GM12878 (cell line): ENCODE results near the gene CDC6. TPM values are rescaled to one million over a fixed set of nuclear protein-coding genes. Genes with fewer than 3 reads are reported as not detected.

Source experiments
- BACH1 ChIP-seq: fragments of 450-650 bp; IDR thresholded peaks from 2 replicates; pipeline ENCODE4 v1.6.1; 2017; ENCODE audit warnings: mild to moderate bottlenecking, borderline replicate concordance
- CBFB ChIP-seq: IDR thresholded peaks from 2 replicates; pipeline ENCODE4 v1.6.1; 2016; ENCODE audit warnings: antibody characterized with exemption, low read depth
- CHD4 ChIP-seq: fragments of 200-600 bp; sonication (generic); IDR thresholded peaks from 2 replicates; pipeline ENCODE4 v1.6.1; 2016; ENCODE audit warnings: mild to moderate bottlenecking
- JUNB ChIP-seq: IDR thresholded peaks from 2 replicates; pipeline ENCODE4 v1.6.1; 2016; ENCODE audit warnings: antibody characterized with exemption, mild to moderate bottlenecking
- NFYA ChIP-seq: IDR thresholded peaks from 2 replicates; pipeline ENCODE4 v1.6.1; 2011; ENCODE audit warnings: low read depth, mild to moderate bottlenecking, low read length, improper control_type of control experiment, borderline replicate concordance
- NRF1 ChIP-seq: conservative IDR thresholded peaks from 2 replicates; pipeline ENCODE4 v1.6.1; 2011; ENCODE audit warnings: mild to moderate bottlenecking, low read depth, low read length, improper control_type of control experiment
- RCOR1 ChIP-seq: conservative IDR thresholded peaks from 2 replicates; pipeline ENCODE4 v1.6.1; 2012; ENCODE audit warnings: low read depth, low read length, improper control_type of control experiment
- SMC3 ChIP-seq: IDR thresholded peaks from 2 replicates; pipeline ENCODE4 v1.6.1; 2011; ENCODE audit warnings: low read length, improper control_type of control experiment, borderline replicate concordance
- SREBF2 ChIP-seq: IDR thresholded peaks from 2 replicates; pipeline ENCODE4 v1.6.1; 2012; ENCODE audit warnings: mild to moderate bottlenecking, low read length
- STAT1 ChIP-seq: fragments of 450-650 bp; conservative IDR thresholded peaks from 2 replicates; pipeline ENCODE4 v1.6.1; 2014; ENCODE audit warnings: antibody characterized with exemption, mild to moderate bottlenecking
- TBL1XR1 ChIP-seq: IDR thresholded peaks from 2 replicates; pipeline ENCODE4 v1.6.1; 2012; ENCODE audit warnings: low read depth, low read length, improper control_type of control experiment
- TCF3 ChIP-seq: IDR thresholded peaks from 2 replicates; pipeline ENCODE4 v1.6.1; 2012; ENCODE audit warnings: low read depth, mild to moderate bottlenecking, low read length, borderline replicate concordance; ENCODE audit not compliant: insufficient read depth
- ZNF274 ChIP-seq: IDR thresholded peaks from one replicate; pipeline ENCODE4 v1.8.0; 2011; ENCODE audit not compliant: insufficient read length, insufficient read depth
- polyA plus RNA-seq, 11 experiments: library from polyadenylated mRNA; depleted of rRNA in 4 of 11; unstranded in 6 of 11; stranded (reverse) in 5 of 11; fragments of >200 nt; fragmentation: Nextera tagmentation in 4 of 11; fragmentation: Illumina TruSeq in 1 of 11; extraction: Ambion mirVana in 4 of 11; extraction: Trizol in 1 of 11; gene quantifications; 1 replicate in 1 of 11; 2 replicates in 10 of 11; pipeline versions ENCODE4 v1.2.1 to v1.2.3, GENCODE V29; 2011 to 2016; ENCODE audit warnings: inconsistent platforms in 2 of 11, missing spikeins in 2 of 11, low read depth in 1 of 11
- total RNA-seq, 4 experiments: library from RNA; depleted of rRNA in 3 of 4; stranded (reverse); fragments of >200 nt in 3 of 4; fragmentation: Illumina TruSeq in 1 of 4; extraction: Trizol in 1 of 4; gene quantifications; 2 replicates each; pipeline versions ENCODE4 v1.2.1 to v1.2.3, GENCODE V29; 2013 to 2021
- TF ChIP-seq, protein P1 (sequence below): fragments of 450-650 bp; IDR thresholded peaks from 2 replicates; pipeline ENCODE4 v1.6.1; 2017; ENCODE audit warnings: mild to moderate bottlenecking, moderate library complexity
- TF ChIP-seq, protein P2 (sequence below): fragments of 450-650 bp; conservative IDR thresholded peaks from 2 replicates; pipeline ENCODE4 v1.6.1; 2017; ENCODE audit warnings: mild to moderate bottlenecking, moderate library complexity
- TF ChIP-seq, protein P3 (sequence below): fragments of 450-650 bp; IDR thresholded peaks from 2 replicates; pipeline ENCODE4 v1.6.1; 2018; ENCODE audit warnings: borderline replicate concordance, mild to moderate bottlenecking; ENCODE audit not compliant: partially characterized antibody
- TF ChIP-seq, protein P4 (sequence below): fragments of 450-650 bp; formaldehyde crosslinking; IDR thresholded peaks from 2 replicates; pipeline ENCODE4 v1.4.0; 2020; ENCODE audit warnings: mild to moderate bottlenecking, moderate library complexity

The CDC6 gene
- total and polyA plus RNA-seq, 10 of the 15 experiments (the other 5 are each of a cell fraction or from before 2014, with no cell fraction given), result 13.3 to 60.9 (median 47.6) TPM

DNA sequence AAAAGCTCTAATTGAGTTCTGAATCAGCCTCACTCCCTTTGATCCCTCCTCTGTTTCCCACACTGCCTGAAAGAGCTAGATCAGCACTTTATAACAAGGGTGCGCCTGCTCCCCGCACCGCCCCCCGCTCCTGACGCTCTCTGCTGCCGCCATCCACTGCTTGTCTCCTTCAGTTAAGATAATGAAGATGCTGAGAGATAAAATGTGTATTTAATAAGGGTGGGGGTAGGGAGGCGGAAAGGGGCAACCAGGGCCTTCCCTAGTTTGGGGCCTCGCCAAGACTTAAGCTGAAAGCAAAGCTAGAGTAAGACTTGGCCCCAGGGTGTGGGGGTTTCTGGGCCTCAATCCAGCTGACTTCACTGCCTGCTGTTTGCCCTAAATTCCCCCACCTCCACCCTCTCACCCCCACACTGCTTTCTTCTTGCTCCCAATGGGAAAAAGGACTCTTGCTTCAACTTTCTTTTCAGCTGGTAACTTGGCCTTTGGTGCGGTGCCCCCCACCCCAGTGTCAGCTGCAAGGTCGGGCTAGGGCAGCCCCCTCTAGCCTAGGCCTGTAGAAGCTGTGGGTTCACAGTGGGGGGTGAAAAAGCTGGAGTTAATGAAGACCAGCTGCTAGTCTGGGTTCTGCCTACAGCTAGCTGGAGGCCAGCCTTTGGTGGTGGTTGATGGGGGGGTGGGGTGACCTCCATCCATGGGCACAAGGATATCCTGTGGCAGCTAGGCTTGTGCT is 19.5 kb downstream of the CDC6 start (continued):
- TF ChIP-seq, protein P1, sequence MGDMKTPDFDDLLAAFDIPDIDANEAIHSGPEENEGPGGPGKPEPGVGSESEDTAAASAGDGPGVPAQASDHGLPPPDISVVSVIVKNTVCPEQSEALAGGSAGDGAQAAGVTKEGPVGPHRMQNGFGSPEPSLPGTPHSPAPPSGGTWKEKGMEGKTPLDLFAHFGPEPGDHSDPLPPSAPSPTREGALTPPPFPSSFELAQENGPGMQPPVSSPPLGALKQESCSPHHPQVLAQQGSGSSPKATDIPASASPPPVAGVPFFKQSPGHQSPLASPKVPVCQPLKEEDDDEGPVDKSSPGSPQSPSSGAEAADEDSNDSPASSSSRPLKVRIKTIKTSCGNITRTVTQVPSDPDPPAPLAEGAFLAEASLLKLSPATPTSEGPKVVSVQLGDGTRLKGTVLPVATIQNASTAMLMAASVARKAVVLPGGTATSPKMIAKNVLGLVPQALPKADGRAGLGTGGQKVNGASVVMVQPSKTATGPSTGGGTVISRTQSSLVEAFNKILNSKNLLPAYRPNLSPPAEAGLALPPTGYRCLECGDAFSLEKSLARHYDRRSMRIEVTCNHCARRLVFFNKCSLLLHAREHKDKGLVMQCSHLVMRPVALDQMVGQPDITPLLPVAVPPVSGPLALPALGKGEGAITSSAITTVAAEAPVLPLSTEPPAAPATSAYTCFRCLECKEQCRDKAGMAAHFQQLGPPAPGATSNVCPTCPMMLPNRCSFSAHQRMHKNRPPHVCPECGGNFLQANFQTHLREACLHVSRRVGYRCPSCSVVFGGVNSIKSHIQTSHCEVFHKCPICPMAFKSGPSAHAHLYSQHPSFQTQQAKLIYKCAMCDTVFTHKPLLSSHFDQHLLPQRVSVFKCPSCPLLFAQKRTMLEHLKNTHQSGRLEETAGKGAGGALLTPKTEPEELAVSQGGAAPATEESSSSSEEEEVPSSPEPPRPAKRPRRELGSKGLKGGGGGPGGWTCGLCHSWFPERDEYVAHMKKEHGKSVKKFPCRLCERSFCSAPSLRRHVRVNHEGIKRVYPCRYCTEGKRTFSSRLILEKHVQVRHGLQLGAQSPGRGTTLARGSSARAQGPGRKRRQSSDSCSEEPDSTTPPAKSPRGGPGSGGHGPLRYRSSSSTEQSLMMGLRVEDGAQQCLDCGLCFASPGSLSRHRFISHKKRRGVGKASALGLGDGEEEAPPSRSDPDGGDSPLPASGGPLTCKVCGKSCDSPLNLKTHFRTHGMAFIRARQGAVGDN, result no peak
- TF ChIP-seq TBL1XR1 (no peak), RCOR1 (no peak), ZNF274 (no peak), JUNB (no peak), STAT1 (no peak), SREBF2 (no peak), NRF1 (no peak), CBFB (peak; percentile 28; the same call in 1 of the 2 replicates), CHD4 (no peak), BACH1 (no peak), TCF3 (no peak), SMC3 (no peak), NFYA (no peak)
- TF ChIP-seq, protein P2, sequence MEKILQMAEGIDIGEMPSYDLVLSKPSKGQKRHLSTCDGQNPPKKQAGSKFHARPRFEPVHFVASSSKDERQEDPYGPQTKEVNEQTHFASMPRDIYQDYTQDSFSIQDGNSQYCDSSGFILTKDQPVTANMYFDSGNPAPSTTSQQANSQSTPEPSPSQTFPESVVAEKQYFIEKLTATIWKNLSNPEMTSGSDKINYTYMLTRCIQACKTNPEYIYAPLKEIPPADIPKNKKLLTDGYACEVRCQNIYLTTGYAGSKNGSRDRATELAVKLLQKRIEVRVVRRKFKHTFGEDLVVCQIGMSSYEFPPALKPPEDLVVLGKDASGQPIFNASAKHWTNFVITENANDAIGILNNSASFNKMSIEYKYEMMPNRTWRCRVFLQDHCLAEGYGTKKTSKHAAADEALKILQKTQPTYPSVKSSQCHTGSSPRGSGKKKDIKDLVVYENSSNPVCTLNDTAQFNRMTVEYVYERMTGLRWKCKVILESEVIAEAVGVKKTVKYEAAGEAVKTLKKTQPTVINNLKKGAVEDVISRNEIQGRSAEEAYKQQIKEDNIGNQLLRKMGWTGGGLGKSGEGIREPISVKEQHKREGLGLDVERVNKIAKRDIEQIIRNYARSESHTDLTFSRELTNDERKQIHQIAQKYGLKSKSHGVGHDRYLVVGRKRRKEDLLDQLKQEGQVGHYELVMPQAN, result no peak
- TF ChIP-seq, protein P3, sequence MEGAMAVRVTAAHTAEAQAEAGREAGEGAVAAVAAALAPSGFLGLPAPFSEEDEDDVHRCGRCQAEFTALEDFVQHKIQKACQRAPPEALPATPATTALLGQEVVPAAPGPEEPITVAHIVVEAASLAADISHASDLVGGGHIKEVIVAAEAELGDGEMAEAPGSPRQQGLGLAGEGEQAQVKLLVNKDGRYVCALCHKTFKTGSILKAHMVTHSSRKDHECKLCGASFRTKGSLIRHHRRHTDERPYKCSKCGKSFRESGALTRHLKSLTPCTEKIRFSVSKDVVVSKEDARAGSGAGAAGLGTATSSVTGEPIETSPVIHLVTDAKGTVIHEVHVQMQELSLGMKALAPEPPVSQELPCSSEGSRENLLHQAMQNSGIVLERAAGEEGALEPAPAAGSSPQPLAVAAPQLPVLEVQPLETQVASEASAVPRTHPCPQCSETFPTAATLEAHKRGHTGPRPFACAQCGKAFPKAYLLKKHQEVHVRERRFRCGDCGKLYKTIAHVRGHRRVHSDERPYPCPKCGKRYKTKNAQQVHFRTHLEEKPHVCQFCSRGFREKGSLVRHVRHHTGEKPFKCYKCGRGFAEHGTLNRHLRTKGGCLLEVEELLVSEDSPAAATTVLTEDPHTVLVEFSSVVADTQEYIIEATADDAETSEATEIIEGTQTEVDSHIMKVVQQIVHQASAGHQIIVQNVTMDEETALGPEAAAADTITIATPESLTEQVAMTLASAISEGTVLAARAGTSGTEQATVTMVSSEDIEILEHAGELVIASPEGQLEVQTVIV, result no peak
- TF ChIP-seq, protein P4, sequence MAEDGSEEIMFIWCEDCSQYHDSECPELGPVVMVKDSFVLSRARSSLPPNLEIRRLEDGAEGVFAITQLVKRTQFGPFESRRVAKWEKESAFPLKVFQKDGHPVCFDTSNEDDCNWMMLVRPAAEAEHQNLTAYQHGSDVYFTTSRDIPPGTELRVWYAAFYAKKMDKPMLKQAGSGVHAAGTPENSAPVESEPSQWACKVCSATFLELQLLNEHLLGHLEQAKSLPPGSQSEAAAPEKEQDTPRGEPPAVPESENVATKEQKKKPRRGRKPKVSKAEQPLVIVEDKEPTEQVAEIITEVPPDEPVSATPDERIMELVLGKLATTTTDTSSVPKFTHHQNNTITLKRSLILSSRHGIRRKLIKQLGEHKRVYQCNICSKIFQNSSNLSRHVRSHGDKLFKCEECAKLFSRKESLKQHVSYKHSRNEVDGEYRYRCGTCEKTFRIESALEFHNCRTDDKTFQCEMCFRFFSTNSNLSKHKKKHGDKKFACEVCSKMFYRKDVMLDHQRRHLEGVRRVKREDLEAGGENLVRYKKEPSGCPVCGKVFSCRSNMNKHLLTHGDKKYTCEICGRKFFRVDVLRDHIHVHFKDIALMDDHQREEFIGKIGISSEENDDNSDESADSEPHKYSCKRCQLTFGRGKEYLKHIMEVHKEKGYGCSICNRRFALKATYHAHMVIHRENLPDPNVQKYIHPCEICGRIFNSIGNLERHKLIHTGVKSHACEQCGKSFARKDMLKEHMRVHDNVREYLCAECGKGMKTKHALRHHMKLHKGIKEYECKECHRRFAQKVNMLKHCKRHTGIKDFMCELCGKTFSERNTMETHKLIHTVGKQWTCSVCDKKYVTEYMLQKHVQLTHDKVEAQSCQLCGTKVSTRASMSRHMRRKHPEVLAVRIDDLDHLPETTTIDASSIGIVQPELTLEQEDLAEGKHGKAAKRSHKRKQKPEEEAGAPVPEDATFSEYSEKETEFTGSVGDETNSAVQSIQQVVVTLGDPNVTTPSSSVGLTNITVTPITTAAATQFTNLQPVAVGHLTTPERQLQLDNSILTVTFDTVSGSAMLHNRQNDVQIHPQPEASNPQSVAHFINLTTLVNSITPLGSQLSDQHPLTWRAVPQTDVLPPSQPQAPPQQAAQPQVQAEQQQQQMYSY, result no peak
